Retinal pigment epithelial cell (primary cell): ENCODE measurements around the gene MRPS5.

ENCODE experiments used
- DNase-seq: peaks from one replicate; pipeline ENCODE4 v3.0.0-alpha.2; 2010; ENCODE audit warnings: low read depth
- H3K4me3 ChIP-seq: 2 replicates; pipeline ENCODE4 v1.5.1; 2011; ENCODE audit warnings: mild to moderate bottlenecking, low read length, control low read depth, moderate library complexity
- CTCF ChIP-seq: conservative IDR thresholded peaks from 2 replicates; pipeline ENCODE4 v1.5.1; 2011; ENCODE audit warnings: low read depth, low read length, control low read depth, inconsistent platforms

MRPS5 gene

GRCh38 chr2:95056461-95057459 lies 64.8 kb downstream of the MRPS5 start:
- no peak overlapping the region for H3K4me3 ChIP-seq
- DNase-seq = peak; percentile 27
- no peak for TF ChIP-seq CTCF

- H3K4me3 ChIP-seq = no peak overlapping the region
- no peak for DNase-seq
- TF ChIP-seq CTCF = no peak
These were observed 65.6 kb downstream of the MRPS5 start for GRCh38 chr2:95056044-95056443.

- no peak for DNase-seq
- no peak for TF ChIP-seq CTCF
- H3K4me3 ChIP-seq = no peak overlapping the region
These were observed 66.3 kb downstream of the MRPS5 start for GRCh38 chr2:95055262-95055661.

GRCh38 chr2:95054016-95054415 lies 67.6 kb downstream of the MRPS5 start:
- no peak for TF ChIP-seq CTCF
- DNase-seq = no peak
- H3K4me3 ChIP-seq = no peak overlapping the region

GRCh38 chr2:95053543-95053942 lies 68.1 kb downstream of the MRPS5 start:
- peak; percentile 12 for TF ChIP-seq CTCF
- H3K4me3 ChIP-seq = no peak overlapping the region
- no peak for DNase-seq

GRCh38 chr2:95052804-95053479 lies 68.7 kb downstream of the MRPS5 start:
- no peak for TF ChIP-seq CTCF
- no peak for DNase-seq
- no peak overlapping the region for H3K4me3 ChIP-seq
